Trophoblast cell (in vitro differentiated cells and primary cell): ENCODE measurements around the gene PLK5.

ENCODE experiments used
- DNase-seq, 2 donors: peaks; one replicate each; pipeline ENCODE4 v3.0.0-alpha.2; 2016
- H2AFZ ChIP-seq: 2 replicates; pipeline ENCODE4 v1.6.1; 2013; ENCODE audit warnings: low read length, moderate library complexity, mild to moderate bottlenecking; ENCODE audit not compliant: insufficient read depth, poor library complexity
- H2AK5ac ChIP-seq: 2 replicates; pipeline ENCODE4 v1.6.1; 2013; ENCODE audit warnings: mild to moderate bottlenecking, low read length
- H2BK120ac ChIP-seq: 2 replicates; pipeline ENCODE4 v1.6.1; 2013; ENCODE audit warnings: low read length, mild to moderate bottlenecking, moderate library complexity; ENCODE audit not compliant: insufficient read depth, poor library complexity
- H2BK12ac ChIP-seq: 2 replicates; pipeline ENCODE4 v1.6.1; 2013; ENCODE audit warnings: mild to moderate bottlenecking, low read length, moderate library complexity
- H2BK5ac ChIP-seq: 2 replicates; pipeline ENCODE4 v1.6.1; 2013; ENCODE audit warnings: low read length, low read depth, moderate library complexity, mild to moderate bottlenecking; ENCODE audit not compliant: poor library complexity
- H3K14ac ChIP-seq: 2 replicates; pipeline ENCODE4 v1.6.1; 2013; ENCODE audit warnings: mild to moderate bottlenecking, low read length
- H3K18ac ChIP-seq: 2 replicates; pipeline ENCODE4 v1.6.1; 2013; ENCODE audit warnings: mild to moderate bottlenecking, low read length
- H3K23ac ChIP-seq: 2 replicates; pipeline ENCODE4 v1.6.1; 2013; ENCODE audit warnings: low read length
- H3K27ac ChIP-seq: 2 replicates; pipeline ENCODE4 v1.5.1; 2013; ENCODE audit warnings: low read depth, mild to moderate bottlenecking, inconsistent platforms, low read length, moderate library complexity
- H3K27me3 ChIP-seq: 2 replicates; pipeline ENCODE4 v1.6.1; 2013; ENCODE audit warnings: inconsistent platforms, mild to moderate bottlenecking, low read length, moderate library complexity; ENCODE audit not compliant: insufficient read depth
- H3K36me3 ChIP-seq, 2 experiments: 1 replicate in 1 of 2; 2 replicates in 1 of 2; pipeline ENCODE4 v1.6.1; 2013; ENCODE audit warnings: low read length in 2 of 2, mild to moderate bottlenecking in 2 of 2, moderate library complexity in 1 of 2; ENCODE audit not compliant: insufficient read depth in 2 of 2, control insufficient read depth in 1 of 2
- H3K4ac ChIP-seq: 2 replicates; pipeline ENCODE4 v1.6.1; 2013; ENCODE audit warnings: low read depth, mild to moderate bottlenecking, low read length, moderate library complexity
- H3K4me1 ChIP-seq, 2 experiments: 1 replicate in 1 of 2; 2 replicates in 1 of 2; pipeline ENCODE4 v1.6.1; 2013; ENCODE audit warnings: low read length in 2 of 2, mild to moderate bottlenecking in 2 of 2, moderate library complexity in 1 of 2; ENCODE audit not compliant: insufficient read depth in 2 of 2, control insufficient read depth in 1 of 2
- H3K4me2 ChIP-seq: 2 replicates; pipeline ENCODE4 v1.6.1; 2013; ENCODE audit warnings: inconsistent platforms, mild to moderate bottlenecking, low read length, moderate library complexity
- H3K4me3 ChIP-seq: 2 replicates; pipeline ENCODE4 v1.5.1; 2013; ENCODE audit warnings: mild to moderate bottlenecking, low read depth, low read length, inconsistent platforms
- H3K79me1 ChIP-seq: one replicate; pipeline ENCODE4 v1.6.1; 2013; ENCODE audit warnings: low read length
- H3K79me2 ChIP-seq: 2 replicates; pipeline ENCODE4 v1.6.1; 2013; ENCODE audit warnings: low read length, mild to moderate bottlenecking; ENCODE audit not compliant: control insufficient read depth, insufficient read depth, poor library complexity
- H3K9ac ChIP-seq: 2 replicates; pipeline ENCODE4 v1.6.1; 2013; ENCODE audit warnings: mild to moderate bottlenecking, low read length
- H3K9me3 ChIP-seq: 2 replicates; pipeline ENCODE4 v1.6.1; 2013; ENCODE audit warnings: low read depth, mild to moderate bottlenecking, control low read depth, inconsistent platforms, low read length; ENCODE audit not compliant: insufficient read depth
- H4K12ac ChIP-seq: 2 replicates; pipeline ENCODE4 v1.6.1; 2013; ENCODE audit warnings: low read depth, mild to moderate bottlenecking, low read length, moderate library complexity
- H4K8ac ChIP-seq: 2 replicates; pipeline ENCODE4 v1.6.1; 2013; ENCODE audit warnings: low read depth, mild to moderate bottlenecking, low read length, moderate library complexity
- H4K91ac ChIP-seq: one replicate; pipeline ENCODE4 v1.6.1; 2013; ENCODE audit warnings: low read depth, mild to moderate bottlenecking, low read length, moderate library complexity
- WGBS: extraction: QIAGEN DNeasy Blood & Tissue Kit; methylation state at CpG from one replicate; pipeline ENCODE4 v1.1.7; 2013; ENCODE audit warnings: missing lambda C conversion rate; ENCODE audit not compliant: insufficient read length, insufficient coverage; ENCODE audit errors: extremely low coverage; 5-methylcytosine and 5-hydroxymethylcytosine counted together

The PLK5 gene

DNA sequence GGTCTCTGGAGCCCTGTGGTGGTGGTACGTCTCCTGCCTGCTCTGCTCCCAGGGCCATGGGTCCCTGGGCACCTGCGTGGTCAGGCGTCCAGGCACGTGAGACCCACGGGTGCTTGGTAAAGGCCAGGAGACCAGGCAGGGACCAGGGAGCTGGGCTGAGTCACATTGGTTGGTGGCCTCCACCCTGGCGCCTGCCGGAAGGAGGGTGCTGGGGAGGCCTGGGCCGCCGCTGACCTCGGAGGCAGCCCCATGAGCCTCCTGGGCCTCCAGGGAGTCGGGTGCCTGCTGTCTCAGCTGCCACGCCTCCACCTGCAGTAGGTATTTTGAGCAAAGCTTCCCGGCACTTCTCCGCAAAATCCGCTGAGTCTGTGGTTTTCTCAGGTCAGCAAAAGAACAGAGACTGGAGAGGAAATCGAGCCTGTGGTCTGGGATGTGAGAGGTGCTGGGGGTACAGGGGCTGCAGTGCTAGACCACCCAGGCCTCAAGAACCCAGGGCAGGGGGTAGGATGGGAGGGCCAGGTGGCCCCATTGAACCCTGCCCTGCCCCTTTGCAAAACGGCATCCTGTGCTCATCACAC, 3.6 kb upstream of the PLK5 start:
- no peak overlapping the region for H3K23ac ChIP-seq
- no peak for DNase-seq
- no peak overlapping the region for H3K4ac ChIP-seq
- H3K36me3 ChIP-seq, result no peaks in the 10 kb centered on the region
- H3K27me3 ChIP-seq, result peaks cover 20% of the 10 kb centered on the region
- H3K4me1 ChIP-seq, result no peaks in the 10 kb centered on the region
- no peak overlapping the region for H3K27ac ChIP-seq
- H3K79me1 ChIP-seq, result no peaks in the 10 kb centered on the region
- no peak overlapping the region for H2AK5ac ChIP-seq
- peaks cover 19% of the 10 kb centered on the region for H3K9me3 ChIP-seq
- no peak overlapping the region for H3K9ac ChIP-seq
- H3K4me3 ChIP-seq, result no peak overlapping the region
- WGBS, result no CpG with 5 or more reads among the region's 17 CpGs
- H3K79me2 ChIP-seq, result no peaks in the 10 kb centered on the region
- no peak overlapping the region for H2BK12ac ChIP-seq
- H4K91ac ChIP-seq, result no peak overlapping the region
- H2AFZ ChIP-seq, result no peak overlapping the region
- H3K18ac ChIP-seq, result no peak overlapping the region
- H2BK5ac ChIP-seq, result no peak overlapping the region
- no peak overlapping the region for H2BK120ac ChIP-seq
- no peak overlapping the region for H4K8ac ChIP-seq
- H3K4me2 ChIP-seq, result no peak overlapping the region
- no peak overlapping the region for H3K14ac ChIP-seq
- no peak overlapping the region for H4K12ac ChIP-seq

DNA sequence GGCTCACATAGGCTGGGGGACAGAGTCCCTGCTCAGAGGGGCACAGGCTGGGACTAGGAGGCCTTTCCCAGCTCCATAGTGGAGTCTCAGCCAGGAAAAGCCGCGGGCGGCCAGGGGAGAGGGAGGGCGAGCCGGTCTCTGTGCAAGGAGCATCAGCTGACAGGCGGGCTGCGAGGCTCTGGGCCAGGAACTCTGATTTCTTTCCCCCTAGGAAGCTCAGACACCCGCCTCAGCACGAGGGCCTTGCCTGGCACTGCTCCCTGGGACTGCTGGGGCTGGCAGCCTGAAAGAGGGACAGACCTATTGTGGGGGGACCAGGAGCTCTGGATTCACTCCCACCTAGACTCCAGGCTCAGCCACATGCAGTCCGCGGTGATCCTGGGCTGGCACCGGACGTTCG, 2.2 kb upstream of the PLK5 start:
- Histone ChIP-seq H2BK120ac (no peak overlapping the region), H3K27me3 (peaks cover 20% of the 10 kb centered on the region), H3K18ac (no peak overlapping the region), H3K27ac (no peak overlapping the region), H3K79me2 (no peaks in the 10 kb centered on the region), H2AK5ac (no peak overlapping the region), H3K36me3 (no peaks in the 10 kb centered on the region), H2BK12ac (no peak overlapping the region), H3K4me3 (no peak overlapping the region), H3K9ac (no peak overlapping the region), H2BK5ac (no peak overlapping the region), H4K91ac (no peak overlapping the region), H2AFZ (no peak overlapping the region), H3K4me2 (no peak overlapping the region), H3K14ac (no peak overlapping the region), H3K79me1 (no peaks in the 10 kb centered on the region), H3K4ac (no peak overlapping the region), H3K4me1 (no peaks in the 10 kb centered on the region), H4K12ac (no peak overlapping the region), H3K9me3 (peaks cover 18% of the 10 kb centered on the region), H4K8ac (no peak overlapping the region), H3K23ac (no peak overlapping the region)
- no CpG with 5 or more reads among the region's 14 CpGs for WGBS
- DNase-seq, result no peak

GRCh38 chr19:1522061-1522460, 1.8 kb upstream of the PLK5 start:
- H3K4me3 ChIP-seq, result no peak overlapping the region
- no peak overlapping the region for H3K27ac ChIP-seq
- H3K9me3 ChIP-seq, result peaks cover 20% of the 10 kb centered on the region
- H2AK5ac ChIP-seq, result no peak overlapping the region
- no peak overlapping the region for H3K18ac ChIP-seq
- no peaks in the 10 kb centered on the region for H3K79me2 ChIP-seq
- no peak overlapping the region for H3K9ac ChIP-seq
- no peak overlapping the region for H4K91ac ChIP-seq
- no peak overlapping the region for H2BK5ac ChIP-seq
- no peak overlapping the region for H2BK12ac ChIP-seq
- H4K12ac ChIP-seq, result no peak overlapping the region
- H3K4me2 ChIP-seq, result no peak overlapping the region
- no peak overlapping the region for H3K4ac ChIP-seq
- H3K27me3 ChIP-seq, result peaks cover 20% of the 10 kb centered on the region
- no peak overlapping the region for H2AFZ ChIP-seq
- H3K23ac ChIP-seq, result no peak overlapping the region
- no peak overlapping the region for H2BK120ac ChIP-seq
- H3K36me3 ChIP-seq, result no peaks in the 10 kb centered on the region
- no peaks in the 10 kb centered on the region for H3K79me1 ChIP-seq
- no peaks in the 10 kb centered on the region for H3K4me1 ChIP-seq
- WGBS, result no CpG with 5 or more reads among the region's 10 CpGs
- no peak overlapping the region for H3K14ac ChIP-seq
- H4K8ac ChIP-seq, result no peak overlapping the region
- DNase-seq, result no peak

GRCh38 chr19:1522838-1523237, 1.0 kb upstream of the PLK5 start:
- H2AK5ac ChIP-seq, result no peak overlapping the region
- no peak overlapping the region for H3K4me3 ChIP-seq
- no peak overlapping the region for H3K23ac ChIP-seq
- H2BK120ac ChIP-seq, result no peak overlapping the region
- peaks cover 20% of the 10 kb centered on the region for H3K9me3 ChIP-seq
- no peaks in the 10 kb centered on the region for H3K79me1 ChIP-seq
- no peak overlapping the region for H4K91ac ChIP-seq
- no peak overlapping the region for H3K4me2 ChIP-seq
- no peak overlapping the region for H2BK12ac ChIP-seq
- H3K27me3 ChIP-seq, result peaks cover 20% of the 10 kb centered on the region
- no peaks in the 10 kb centered on the region for H3K4me1 ChIP-seq
- WGBS, result no CpG with 5 or more reads among the region's 18 CpGs
- no peaks in the 10 kb centered on the region for H3K79me2 ChIP-seq
- no peak overlapping the region for H3K9ac ChIP-seq
- no peak overlapping the region for H4K8ac ChIP-seq
- no peak overlapping the region for H2AFZ ChIP-seq
- peak in 1 of 2 donors; percentile 44 for DNase-seq
- no peaks in the 10 kb centered on the region for H3K36me3 ChIP-seq
- no peak overlapping the region for H3K4ac ChIP-seq
- H3K18ac ChIP-seq, result no peak overlapping the region
- no peak overlapping the region for H2BK5ac ChIP-seq
- H4K12ac ChIP-seq, result no peak overlapping the region
- no peak overlapping the region for H3K14ac ChIP-seq
- no peak overlapping the region for H3K27ac ChIP-seq
